GM23248 (cell line): ENCODE measurements around the gene DENND4C.

Source experiments
- EZH2 ChIP-seq: fragments of 200-600 bp; sonication (generic); IDR thresholded peaks from 2 replicates; pipeline ENCODE4 v1.6.1; 2018; ENCODE audit warnings: antibody characterized with exemption, mild to moderate bottlenecking; ENCODE audit not compliant: insufficient read depth, poor library complexity, severe bottlenecking
- EZH2phosphoT487 ChIP-seq: fragments of 200-600 bp; sonication (generic); IDR thresholded peaks from 2 replicates; pipeline ENCODE4 v1.6.1; 2018; ENCODE audit warnings: antibody characterized with exemption, moderate library complexity, mild to moderate bottlenecking, low read depth; ENCODE audit not compliant: insufficient read depth

DNA sequence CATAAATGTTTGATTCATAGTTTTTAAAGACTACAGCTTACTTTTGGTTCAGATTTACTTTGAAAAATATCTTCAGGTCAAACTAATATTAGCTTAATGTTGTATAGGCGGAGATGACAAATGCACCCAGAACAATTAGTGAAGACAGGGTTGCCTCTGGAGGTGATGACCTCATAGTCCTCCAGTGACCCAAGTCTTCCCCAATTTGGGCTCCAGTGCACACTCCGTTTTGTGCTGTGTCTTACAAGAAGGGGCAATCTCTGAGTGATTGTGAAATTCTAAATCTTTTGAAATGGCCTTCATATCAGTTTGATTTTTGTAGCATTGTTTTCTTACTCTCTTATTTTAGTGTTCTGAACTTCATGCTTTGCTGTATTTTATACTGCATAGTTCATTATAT lies 57.6 kb downstream of the DENND4C start:
- TF ChIP-seq EZH2: no peak
- TF ChIP-seq EZH2phosphoT487: no peak
